ENCODE data around the gene TIMM9.

DNA sequence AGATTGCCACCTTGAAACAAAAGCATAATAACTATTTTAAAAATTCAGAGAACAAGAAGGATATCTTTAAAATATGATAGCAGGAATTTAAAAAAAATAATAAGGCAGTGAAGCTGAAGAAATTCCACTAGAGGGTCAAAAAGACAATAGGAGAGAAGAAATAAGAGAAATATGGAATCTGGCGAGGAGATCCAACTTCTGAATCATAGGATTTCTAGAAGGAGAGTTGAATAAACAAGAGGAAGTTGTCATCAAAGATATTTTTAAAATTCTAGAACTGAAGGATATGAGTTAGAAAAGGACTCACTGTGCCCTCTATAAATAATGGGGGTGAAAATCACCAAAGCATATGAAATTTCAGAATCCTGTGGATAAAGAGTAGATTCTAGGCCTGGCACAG, 58.4 kb downstream of the TIMM9 start:
- TF ChIP-seq EP300 (IDR thresholded peaks at IDR 0.05; ENCODE audit: borderline replicate concordance in 1 of 2, low read depth in 1 of 2, low read length in 1 of 2) (no peak), MEF2A (IDR thresholded peaks at IDR 0.05; ENCODE audit: borderline replicate concordance, low read depth) (no peak), EZH2phosphoT487 (IDR thresholded peaks at IDR 0.05; ENCODE audit: borderline replicate concordance, low read depth) (no peak), ELF1 (IDR thresholded peaks at IDR 0.05) (no peak)
- TF ChIP-seq, protein P1, sequence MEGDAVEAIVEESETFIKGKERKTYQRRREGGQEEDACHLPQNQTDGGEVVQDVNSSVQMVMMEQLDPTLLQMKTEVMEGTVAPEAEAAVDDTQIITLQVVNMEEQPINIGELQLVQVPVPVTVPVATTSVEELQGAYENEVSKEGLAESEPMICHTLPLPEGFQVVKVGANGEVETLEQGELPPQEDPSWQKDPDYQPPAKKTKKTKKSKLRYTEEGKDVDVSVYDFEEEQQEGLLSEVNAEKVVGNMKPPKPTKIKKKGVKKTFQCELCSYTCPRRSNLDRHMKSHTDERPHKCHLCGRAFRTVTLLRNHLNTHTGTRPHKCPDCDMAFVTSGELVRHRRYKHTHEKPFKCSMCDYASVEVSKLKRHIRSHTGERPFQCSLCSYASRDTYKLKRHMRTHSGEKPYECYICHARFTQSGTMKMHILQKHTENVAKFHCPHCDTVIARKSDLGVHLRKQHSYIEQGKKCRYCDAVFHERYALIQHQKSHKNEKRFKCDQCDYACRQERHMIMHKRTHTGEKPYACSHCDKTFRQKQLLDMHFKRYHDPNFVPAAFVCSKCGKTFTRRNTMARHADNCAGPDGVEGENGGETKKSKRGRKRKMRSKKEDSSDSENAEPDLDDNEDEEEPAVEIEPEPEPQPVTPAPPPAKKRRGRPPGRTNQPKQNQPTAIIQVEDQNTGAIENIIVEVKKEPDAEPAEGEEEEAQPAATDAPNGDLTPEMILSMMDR (IDR thresholded peaks at IDR 0.05), result no peak
- TF ChIP-seq, protein P2, sequence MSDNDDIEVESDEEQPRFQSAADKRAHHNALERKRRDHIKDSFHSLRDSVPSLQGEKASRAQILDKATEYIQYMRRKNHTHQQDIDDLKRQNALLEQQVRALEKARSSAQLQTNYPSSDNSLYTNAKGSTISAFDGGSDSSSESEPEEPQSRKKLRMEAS (IDR thresholded peaks at IDR 0.05; ENCODE audit: low read depth), result no peak
